ENCODE data around the gene S100P.
"Not testable (repeated sequence)": the region's sequence is repeated elsewhere in the genome, so short reads cannot be mapped to it uniquely, and the experiment has no call there.

The S100P gene

GRCh38 chr4:6658597-6659075 lies 35.0 kb upstream of the S100P start:
- Histone ChIP-seq H3K36me3 (ENCODE audit: insufficient read depth, low read length) (no peaks in the 10 kb centered on the region), H3K9me3 (ENCODE audit: low read length) (no peaks in the 10 kb centered on the region), H3K9ac (ENCODE audit: low read length) (no peak overlapping the region), H3K27ac (ENCODE audit: low read depth, low read length) (peak overlapping the region; percentile 63), H3K4me3 (ENCODE audit: low read depth in 1 of 2, low read length in 2 of 2) (peak overlapping the region in 1 of 2 donors; percentile 50), H3K4me1 (ENCODE audit: insufficient read depth, low read length) (no peaks in the 10 kb centered on the region), H3K27me3 (ENCODE audit: control insufficient read depth in 1 of 2, insufficient read depth in 2 of 2, low read length in 2 of 2) (no peaks in the 10 kb centered on the region)

- H3K9me3 ChIP-seq (ENCODE audit: low read length), result no peaks in the 10 kb centered on the region
- H3K9ac ChIP-seq (ENCODE audit: low read length), result no peak overlapping the region
- H3K27me3 ChIP-seq (ENCODE audit: control insufficient read depth in 1 of 2, insufficient read depth in 2 of 2, low read length in 2 of 2), result peaks cover 0 to 2% of the 10 kb centered on the region in 2 donors
- H3K4me3 ChIP-seq (ENCODE audit: low read depth in 1 of 2, low read length in 2 of 2), result no peak overlapping the region
- H3K4me1 ChIP-seq (ENCODE audit: insufficient read depth, low read length), result peaks cover 4% of the 10 kb centered on the region
- no peak overlapping the region for H3K27ac ChIP-seq (ENCODE audit: low read depth, low read length)
- H3K36me3 ChIP-seq (ENCODE audit: insufficient read depth, low read length), result no peaks in the 10 kb centered on the region
Measured at GRCh38 chr4:6659897-6660296, 33.8 kb upstream of the S100P start.

- peaks cover 4% of the 10 kb centered on the region for H3K4me1 ChIP-seq (ENCODE audit: insufficient read depth, low read length)
- H3K36me3 ChIP-seq (ENCODE audit: insufficient read depth, low read length), result no peaks in the 10 kb centered on the region
- H3K9me3 ChIP-seq (ENCODE audit: low read length), result no peaks in the 10 kb centered on the region
- H3K4me3 ChIP-seq (ENCODE audit: low read depth in 1 of 2, low read length in 2 of 2), result no peak overlapping the region
- no peak overlapping the region for H3K27ac ChIP-seq (ENCODE audit: low read depth, low read length)
- H3K27me3 ChIP-seq (ENCODE audit: control insufficient read depth in 1 of 2, insufficient read depth in 2 of 2, low read length in 2 of 2), result peaks cover 0 to 6% of the 10 kb centered on the region in 2 donors
- H3K9ac ChIP-seq (ENCODE audit: low read length), result no peak overlapping the region
Measured at GRCh38 chr4:6660430-6660829, 33.2 kb upstream of the S100P start.

- H3K9me3 ChIP-seq (ENCODE audit: low read length), result no peaks in the 10 kb centered on the region
- H3K36me3 ChIP-seq (ENCODE audit: insufficient read depth, low read length), result no peaks in the 10 kb centered on the region
- H3K4me1 ChIP-seq (ENCODE audit: insufficient read depth, low read length), result peaks cover 4% of the 10 kb centered on the region
- H3K9ac ChIP-seq (ENCODE audit: low read length), result no peak overlapping the region
- peaks cover 0 to 6% of the 10 kb centered on the region in 2 donors for H3K27me3 ChIP-seq (ENCODE audit: control insufficient read depth in 1 of 2, insufficient read depth in 2 of 2, low read length in 2 of 2)
- no peak overlapping the region for H3K27ac ChIP-seq (ENCODE audit: low read depth, low read length)
- H3K4me3 ChIP-seq (ENCODE audit: low read depth in 1 of 2, low read length in 2 of 2), result no peak overlapping the region
Measured at GRCh38 chr4:6662591-6662990, 31.1 kb upstream of the S100P start.

- H3K36me3 ChIP-seq (ENCODE audit: insufficient read depth, low read length), result no peaks in the 10 kb centered on the region
Measured at GRCh38 chr4:6663596-6664393, 29.9 kb upstream of the S100P start.

GRCh38 chr4:6665320-6665654 lies 28.4 kb upstream of the S100P start:
- peaks cover 0 to 6% of the 10 kb centered on the region in 2 donors for H3K27me3 ChIP-seq (ENCODE audit: control insufficient read depth in 1 of 2, insufficient read depth in 2 of 2, low read length in 2 of 2)
- peaks cover 4% of the 10 kb centered on the region for H3K4me1 ChIP-seq (ENCODE audit: insufficient read depth, low read length)
- no peak overlapping the region for H3K9ac ChIP-seq (ENCODE audit: low read length)
- no peak overlapping the region for H3K4me3 ChIP-seq (ENCODE audit: low read depth in 1 of 2, low read length in 2 of 2)
- H3K9me3 ChIP-seq (ENCODE audit: low read length), result no peaks in the 10 kb centered on the region
- H3K27ac ChIP-seq (ENCODE audit: low read depth, low read length), result no peak overlapping the region
- no peaks in the 10 kb centered on the region for H3K36me3 ChIP-seq (ENCODE audit: insufficient read depth, low read length)

More at GRCh38 chr4:6663596-6664393, 29.9 kb upstream of the S100P start:
- Histone ChIP-seq H3K4me3 (ENCODE audit: low read depth in 1 of 2, low read length in 2 of 2) (peak overlapping the region in 1 of 2 donors; percentile 41), H3K27me3 (ENCODE audit: control insufficient read depth in 1 of 2, insufficient read depth in 2 of 2, low read length in 2 of 2) (peaks cover 0 to 6% of the 10 kb centered on the region in 2 donors), H3K9me3 (ENCODE audit: low read length) (no peaks in the 10 kb centered on the region), H3K4me1 (ENCODE audit: insufficient read depth, low read length) (peaks cover 4% of the 10 kb centered on the region), H3K27ac (ENCODE audit: low read depth, low read length) (no peak overlapping the region), H3K9ac (ENCODE audit: low read length) (no peak overlapping the region)

GRCh38 chr4:6668391-6668790 lies 25.3 kb upstream of the S100P start:
- H3K36me3 ChIP-seq (ENCODE audit: insufficient read depth, low read length), result no peaks in the 10 kb centered on the region
- no peaks in the 10 kb centered on the region for H3K9me3 ChIP-seq (ENCODE audit: low read length)
- peaks cover 0 to 6% of the 10 kb centered on the region in 2 donors for H3K27me3 ChIP-seq (ENCODE audit: control insufficient read depth in 1 of 2, insufficient read depth in 2 of 2, low read length in 2 of 2)
- H3K27ac ChIP-seq (ENCODE audit: low read depth, low read length), result no peak overlapping the region
- no peak overlapping the region for H3K4me3 ChIP-seq (ENCODE audit: low read depth in 1 of 2, low read length in 2 of 2)
- no peak overlapping the region for H3K9ac ChIP-seq (ENCODE audit: low read length)
- H3K4me1 ChIP-seq (ENCODE audit: insufficient read depth, low read length), result peaks cover 4% of the 10 kb centered on the region

GRCh38 chr4:6671648-6672047 lies 22.0 kb upstream of the S100P start:
- Histone ChIP-seq H3K9me3 (ENCODE audit: low read length) (no peaks in the 10 kb centered on the region), H3K27ac (ENCODE audit: low read depth, low read length) (no peak overlapping the region), H3K9ac (ENCODE audit: low read length) (no peak overlapping the region), H3K36me3 (ENCODE audit: insufficient read depth, low read length) (no peaks in the 10 kb centered on the region), H3K4me3 (ENCODE audit: low read depth in 1 of 2, low read length in 2 of 2) (no peak overlapping the region), H3K4me1 (ENCODE audit: insufficient read depth, low read length) (peaks cover 21% of the 10 kb centered on the region), H3K27me3 (ENCODE audit: control insufficient read depth in 1 of 2, insufficient read depth in 2 of 2, low read length in 2 of 2) (no peaks in the 10 kb centered on the region)

- Histone ChIP-seq H3K9ac (ENCODE audit: low read length) (no peak overlapping the region), H3K4me3 (ENCODE audit: low read depth in 1 of 2, low read length in 2 of 2) (no peak overlapping the region), H3K27me3 (ENCODE audit: control insufficient read depth in 1 of 2, insufficient read depth in 2 of 2, low read length in 2 of 2) (no peaks in the 10 kb centered on the region), H3K9me3 (ENCODE audit: low read length) (no peaks in the 10 kb centered on the region), H3K27ac (ENCODE audit: low read depth, low read length) (no peak overlapping the region), H3K4me1 (ENCODE audit: insufficient read depth, low read length) (peaks cover 26% of the 10 kb centered on the region), H3K36me3 (ENCODE audit: insufficient read depth, low read length) (peaks cover 4% of the 10 kb centered on the region)
Measured at GRCh38 chr4:6672131-6672530, 21.5 kb upstream of the S100P start.

- not testable (repeated sequence) for H3K9me3 ChIP-seq (ENCODE audit: low read length); H3K27me3 ChIP-seq (ENCODE audit: control insufficient read depth in 1 of 2, insufficient read depth in 2 of 2, low read length in 2 of 2); H3K36me3 ChIP-seq (ENCODE audit: insufficient read depth, low read length); H3K4me3 ChIP-seq (ENCODE audit: low read depth in 1 of 2, low read length in 2 of 2); H3K27ac ChIP-seq (ENCODE audit: low read depth, low read length); H3K9ac ChIP-seq (ENCODE audit: low read length)
- peaks cover 31% of the 10 kb centered on the region for H3K4me1 ChIP-seq (ENCODE audit: insufficient read depth, low read length)
Measured at GRCh38 chr4:6672541-6673190, 21.0 kb upstream of the S100P start.

GRCh38 chr4:6673191-6673659 lies 20.5 kb upstream of the S100P start:
- peak overlapping the region; percentile 65 for H3K27ac ChIP-seq (ENCODE audit: low read depth, low read length)
- peaks cover 32% of the 10 kb centered on the region for H3K4me1 ChIP-seq (ENCODE audit: insufficient read depth, low read length)
- not testable (repeated sequence) for H3K9me3 ChIP-seq (ENCODE audit: low read length); H3K27me3 ChIP-seq (ENCODE audit: control insufficient read depth in 1 of 2, insufficient read depth in 2 of 2, low read length in 2 of 2); H3K9ac ChIP-seq (ENCODE audit: low read length)
- H3K4me3 ChIP-seq (ENCODE audit: low read depth in 1 of 2, low read length in 2 of 2), result peak overlapping the region; percentile 34 to 86
- H3K36me3 ChIP-seq (ENCODE audit: insufficient read depth, low read length), result peaks cover 10% of the 10 kb centered on the region
